Liver (tissue), 3 donors: ENCODE measurements around the gene SMS.

Experiments used
- ATF3 ChIP-seq: IDR thresholded peaks from 2 replicates; pipeline ENCODE4 v1.6.1; 2016; ENCODE audit warnings: antibody characterized with exemption
- CTCF ChIP-seq: fragments of 150-350 bp; IDR thresholded peaks from 2 replicates; pipeline ENCODE4 v1.5.1; 2017; ENCODE audit warnings: improper control_type of control experiment, low read depth, low read length; ENCODE audit not compliant: missing input control
- EGR1 ChIP-seq, 2 donors: IDR thresholded peaks; 2 replicates each; pipeline ENCODE4 v1.6.1; 2016 to 2018; ENCODE audit warnings: antibody characterized with exemption in 2 of 2, low read depth in 2 of 2
- FOXA1 ChIP-seq: IDR thresholded peaks from 2 replicates; pipeline ENCODE4 v1.6.1; 2016; ENCODE audit warnings: antibody characterized with exemption
- FOXA2 ChIP-seq: IDR thresholded peaks from 2 replicates; pipeline ENCODE4 v1.6.1; 2016; ENCODE audit warnings: antibody characterized with exemption
- GABPA ChIP-seq, 2 donors: IDR thresholded peaks in 1 of 2; conservative IDR thresholded peaks in 1 of 2; 2 replicates each; pipeline ENCODE4 v1.6.1; 2016; ENCODE audit warnings: antibody characterized with exemption in 2 of 2, mild to moderate bottlenecking in 1 of 2, moderate library complexity in 1 of 2
- HNF4A ChIP-seq, 2 donors: conservative IDR thresholded peaks; 2 replicates each; pipeline ENCODE4 v1.6.1; 2016; ENCODE audit warnings: antibody characterized with exemption in 2 of 2, mild to moderate bottlenecking in 2 of 2
- JUND ChIP-seq, 2 donors: IDR thresholded peaks; 2 replicates each; pipeline ENCODE4 v1.6.1; 2016; ENCODE audit warnings: antibody characterized with exemption in 2 of 2
- MAX ChIP-seq: IDR thresholded peaks from 2 replicates; pipeline ENCODE4 v1.6.1; 2016; ENCODE audit warnings: antibody characterized with exemption
- RAD21 ChIP-seq, 2 donors: IDR thresholded peaks; 2 replicates each; pipeline ENCODE4 v1.6.1; 2016; ENCODE audit warnings: antibody characterized with exemption in 2 of 2, mild to moderate bottlenecking in 2 of 2
- REST ChIP-seq: IDR thresholded peaks from 2 replicates; pipeline ENCODE4 v1.6.1; 2016; ENCODE audit warnings: antibody characterized with exemption, mild to moderate bottlenecking
- SP1 ChIP-seq: IDR thresholded peaks from 2 replicates; pipeline ENCODE4 v1.6.1; 2018; ENCODE audit warnings: antibody characterized with exemption, mild to moderate bottlenecking
- TAF1 ChIP-seq: conservative IDR thresholded peaks from 2 replicates; pipeline ENCODE4 v1.6.1; 2016; ENCODE audit warnings: antibody characterized with exemption, mild to moderate bottlenecking
- YY1 ChIP-seq: IDR thresholded peaks from 2 replicates; pipeline ENCODE4 v1.6.1; 2016; ENCODE audit warnings: antibody characterized with exemption, mild to moderate bottlenecking
- donor health status: healthy.
- donor health status: healthy.

- no peak for TF ChIP-seq CTCF
- TF ChIP-seq RAD21 (IDR thresholded peaks at IDR 0.05) = no peak
- no peak for TF ChIP-seq SP1
- TF ChIP-seq ATF3 = no peak
- TF ChIP-seq HNF4A (conservative IDR thresholded peaks at IDR 0.05) = no peak
- no peak for TF ChIP-seq EGR1 (IDR thresholded peaks at IDR 0.05; ENCODE audit: low read depth in 2 of 2)
- no peak for TF ChIP-seq FOXA2
- no peak for TF ChIP-seq YY1
- no peak for TF ChIP-seq JUND (IDR thresholded peaks at IDR 0.05)
- TF ChIP-seq MAX = no peak
- no peak for TF ChIP-seq FOXA1
- TF ChIP-seq REST = no peak
- TF ChIP-seq TAF1 = no peak
- TF ChIP-seq GABPA (IDR thresholded peaks at IDR 0.05 in 1 of 2, conservative IDR thresholded peaks at IDR 0.05 in 1 of 2) = no peak
Measured at GRCh38 chrX:22032084-22032483, 91.6 kb downstream of the SMS start, which contains the start of gene PHEX.
